IPS-18c (cell line): ENCODE results near the gene CCDC27.
A peak's percentile ranks its signal among the peaks of the same experiment; 100 is the strongest.

Source experiments
- H3K4me3 ChIP-seq: 2 replicates; pipeline ENCODE4 v1.7.0; 2013; ENCODE audit warnings: low read depth, mild to moderate bottlenecking, low read length, moderate library complexity; ENCODE audit not compliant: insufficient read depth
- H3K9me3 ChIP-seq: one replicate; pipeline ENCODE4 v1.6.1; 2013; ENCODE audit warnings: mild to moderate bottlenecking, low read length, moderate library complexity; ENCODE audit not compliant: control insufficient read depth, insufficient read depth

CCDC27 gene

GRCh38 chr1:3763351-3764125 is 11.3 kb downstream of the CCDC27 start:
- Histone ChIP-seq H3K9me3 (peaks cover 6% of the 10 kb centered on the region), H3K4me3 (no peak overlapping the region)

GRCh38 chr1:3767328-3767925 is 15.2 kb downstream of the CCDC27 start:
- H3K9me3 ChIP-seq, result peaks cover 9% of the 10 kb centered on the region

GRCh38 chr1:3768811-3769390 is 16.7 kb downstream of the CCDC27 start:
- H3K4me3 ChIP-seq, result no peak overlapping the region
- peaks cover 7% of the 10 kb centered on the region for H3K9me3 ChIP-seq

More at GRCh38 chr1:3767328-3767925, 15.2 kb downstream of the CCDC27 start:
- no peak overlapping the region for H3K4me3 ChIP-seq

- H3K4me3 ChIP-seq, result no peak overlapping the region
- peaks cover 7% of the 10 kb centered on the region for H3K9me3 ChIP-seq
Measured at GRCh38 chr1:3770047-3770765, 18.0 kb downstream of the CCDC27 start.

GRCh38 chr1:3771108-3772026 is 19.1 kb downstream of the CCDC27 start:
- Histone ChIP-seq H3K9me3 (peaks cover 5% of the 10 kb centered on the region), H3K4me3 (peak overlapping the region; percentile 73)

GRCh38 chr1:3772027-3772714 is 19.9 kb downstream of the CCDC27 start:
- Histone ChIP-seq H3K4me3 (peak overlapping the region; percentile 73), H3K9me3 (peaks cover 3% of the 10 kb centered on the region)

GRCh38 chr1:3772715-3773571 is 20.7 kb downstream of the CCDC27 start, which contains the start of gene SMIM1:
Gene SMIM1 (plus strand): TSS chr1:3772749. CDS start chr1:3775374, 2,625 bp downstream.
- H3K9me3 ChIP-seq, result peaks cover 3% of the 10 kb centered on the region
- H3K4me3 ChIP-seq, result peak within 1 kb of the TSS; percentile 73

GRCh38 chr1:3773572-3774275 is 21.5 kb downstream of the CCDC27 start:
- no peak overlapping the region; the same call in 1 of the 2 replicates for H3K4me3 ChIP-seq
- H3K9me3 ChIP-seq, result peaks cover 3% of the 10 kb centered on the region

- no peak overlapping the region for H3K4me3 ChIP-seq
Measured at GRCh38 chr1:3774276-3774945, 22.2 kb downstream of the CCDC27 start.

GRCh38 chr1:3774946-3775489 is 22.8 kb downstream of the CCDC27 start:
- Histone ChIP-seq H3K9me3 (no peaks in the 10 kb centered on the region), H3K4me3 (no peak overlapping the region)

More at GRCh38 chr1:3774276-3774945, 22.2 kb downstream of the CCDC27 start:
- H3K9me3 ChIP-seq, result no peaks in the 10 kb centered on the region

GRCh38 chr1:3775490-3776230 is 23.4 kb downstream of the CCDC27 start:
- H3K9me3 ChIP-seq, result no peaks in the 10 kb centered on the region
- H3K4me3 ChIP-seq, result no peak overlapping the region; the same call in 1 of the 2 replicates

- no peaks in the 10 kb centered on the region for H3K9me3 ChIP-seq
- H3K4me3 ChIP-seq, result no peak overlapping the region
Measured at GRCh38 chr1:3776231-3776961, 24.1 kb downstream of the CCDC27 start.

- no peaks in the 10 kb centered on the region for H3K9me3 ChIP-seq
- H3K4me3 ChIP-seq, result no peak overlapping the region
Measured at GRCh38 chr1:3777078-3777547, 24.9 kb downstream of the CCDC27 start.
